Measurements from ENCODE around the gene SPO11. TPM values are rescaled to one million over a fixed set of nuclear protein-coding genes. Genes with fewer than 3 reads are reported as not detected.
A peak's percentile ranks its signal among the peaks of the same experiment; 100 is the strongest.
"Not testable (repeated sequence)": the region's sequence is repeated elsewhere in the genome, so short reads cannot be mapped to it uniquely, and the experiment has no call there.

Gene SPO11
- polyA plus RNA-seq, 2 of the 4 experiments (the other 2 are of a cell fraction) = not detected

DNA sequence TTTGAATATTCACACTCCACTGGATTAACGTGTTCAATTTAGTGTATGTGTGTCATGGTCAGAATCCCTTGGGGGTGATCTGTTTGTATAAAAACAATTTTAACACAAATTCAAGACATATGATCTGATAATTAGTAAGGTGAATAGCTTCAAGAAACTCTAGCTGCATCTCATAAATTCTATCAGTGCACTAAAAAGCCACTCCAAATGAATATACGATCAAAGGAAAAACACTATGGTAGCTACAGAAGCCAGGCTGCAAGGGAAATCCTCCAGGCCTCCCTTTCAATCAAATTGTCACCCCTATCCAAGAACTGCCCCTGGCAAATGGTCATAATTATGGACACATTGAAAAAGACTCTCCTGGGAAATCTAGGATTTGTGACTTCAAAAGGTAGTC, 12.1 kb downstream of the SPO11 start (continued):
- TF ChIP-seq, protein P1, sequence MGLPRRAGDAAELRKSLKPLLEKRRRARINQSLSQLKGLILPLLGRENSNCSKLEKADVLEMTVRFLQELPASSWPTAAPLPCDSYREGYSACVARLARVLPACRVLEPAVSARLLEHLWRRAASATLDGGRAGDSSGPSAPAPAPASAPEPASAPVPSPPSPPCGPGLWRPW (IDR thresholded peaks at IDR 0.05) = no peak
- no peak for TF ChIP-seq JUN (IDR thresholded peaks at IDR 0.05)

DNA sequence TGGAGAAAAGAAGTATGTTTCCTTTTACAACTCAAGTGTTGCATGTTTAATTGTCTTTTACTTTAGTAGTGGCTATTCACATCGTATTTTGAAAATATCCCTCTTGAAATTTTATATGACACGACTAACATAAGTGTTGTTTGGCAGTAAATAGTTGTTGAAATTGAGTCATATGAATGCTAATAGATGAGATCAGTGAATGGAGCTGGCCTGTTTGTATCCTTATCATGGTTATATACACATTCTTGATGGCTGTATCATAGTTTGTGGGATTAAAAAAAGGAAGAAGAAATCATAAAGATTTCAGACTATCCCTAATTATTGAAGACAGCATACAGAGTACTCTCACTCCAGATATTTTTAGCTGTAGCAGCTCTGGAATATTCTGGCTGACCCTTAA, 13.2 kb downstream of the SPO11 start:
- ChIA-PET POLR2A (no interaction called here), CTCF (interaction anchor here (0.9 to 1.5 kb wide), 2 partner anchors 10 to 251 kb away, joined by 4 read pairs; no protein-coding TSS in a partner anchor)
- 5% methylated on average over 2 of the region's 2 CpGs for WGBS (ENCODE audit: missing lambda C conversion rate)
- TF ChIP-seq ZSCAN20 (CRISPR knock-in tag; IDR thresholded peaks at IDR 0.05) = no peak
- TF ChIP-seq, protein P2, sequence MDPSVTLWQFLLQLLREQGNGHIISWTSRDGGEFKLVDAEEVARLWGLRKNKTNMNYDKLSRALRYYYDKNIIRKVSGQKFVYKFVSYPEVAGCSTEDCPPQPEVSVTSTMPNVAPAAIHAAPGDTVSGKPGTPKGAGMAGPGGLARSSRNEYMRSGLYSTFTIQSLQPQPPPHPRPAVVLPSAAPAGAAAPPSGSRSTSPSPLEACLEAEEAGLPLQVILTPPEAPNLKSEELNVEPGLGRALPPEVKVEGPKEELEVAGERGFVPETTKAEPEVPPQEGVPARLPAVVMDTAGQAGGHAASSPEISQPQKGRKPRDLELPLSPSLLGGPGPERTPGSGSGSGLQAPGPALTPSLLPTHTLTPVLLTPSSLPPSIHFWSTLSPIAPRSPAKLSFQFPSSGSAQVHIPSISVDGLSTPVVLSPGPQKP (IDR thresholded peaks at IDR 0.05; ENCODE audit: low read depth, low read length) = no peak
- TF ChIP-seq RNF2 (IDR thresholded peaks at IDR 0.05; ENCODE audit: borderline replicate concordance, low read depth) = no peak
- TF ChIP-seq HDAC2 (IDR thresholded peaks at IDR 0.05) = no peak
- no peak for TF ChIP-seq POLR2A (IDR thresholded peaks at IDR 0.05; ENCODE audit: low read length)
- TF ChIP-seq CHD2 (IDR thresholded peaks at IDR 0.05; ENCODE audit: low read length, partially characterized antibody) = no peak
- no peak for TF ChIP-seq POLR2AphosphoS2 (conservative IDR thresholded peaks at IDR 0.05; ENCODE audit: low read length)
- Histone ChIP-seq H3K27ac (no peak overlapping the region), H3K9me3 (no peaks in the 10 kb centered on the region), H3K4me3 (no peak overlapping the region), H3K4me1 (no peaks in the 10 kb centered on the region), H3K4me2 (no peak overlapping the region)
- DNase-seq (ENCODE audit: low read depth in 1 of 2, low spot score in 1 of 2) (no peak), ATAC-seq (no peak), FAIRE-seq (no peak)

- DNase-seq (ENCODE audit: low read depth in 1 of 2, low spot score in 1 of 2) (peak; percentile 32 to 69), ATAC-seq (peak; percentile 75 to 82; a peak in 5 of 6 replicates), FAIRE-seq (peak; percentile 90)
- Histone ChIP-seq H3K4me3 (no peak overlapping the region), H3K27ac (no peak overlapping the region), H3K9me3 (no peaks in the 10 kb centered on the region), H3K4me1 (no peaks in the 10 kb centered on the region), H3K4me2 (no peak overlapping the region)
- TF ChIP-seq RAD21 (conservative IDR thresholded peaks at IDR 0.05 in 1 of 2, IDR thresholded peaks at IDR 0.05 in 1 of 2) (peak; percentile 89 to 92), SMC3 (IDR thresholded peaks at IDR 0.05) (peak; percentile 88), HEYL (CRISPR knock-in tag; IDR thresholded peaks at IDR 0.05) (no peak)
- TF ChIP-seq, protein P3, sequence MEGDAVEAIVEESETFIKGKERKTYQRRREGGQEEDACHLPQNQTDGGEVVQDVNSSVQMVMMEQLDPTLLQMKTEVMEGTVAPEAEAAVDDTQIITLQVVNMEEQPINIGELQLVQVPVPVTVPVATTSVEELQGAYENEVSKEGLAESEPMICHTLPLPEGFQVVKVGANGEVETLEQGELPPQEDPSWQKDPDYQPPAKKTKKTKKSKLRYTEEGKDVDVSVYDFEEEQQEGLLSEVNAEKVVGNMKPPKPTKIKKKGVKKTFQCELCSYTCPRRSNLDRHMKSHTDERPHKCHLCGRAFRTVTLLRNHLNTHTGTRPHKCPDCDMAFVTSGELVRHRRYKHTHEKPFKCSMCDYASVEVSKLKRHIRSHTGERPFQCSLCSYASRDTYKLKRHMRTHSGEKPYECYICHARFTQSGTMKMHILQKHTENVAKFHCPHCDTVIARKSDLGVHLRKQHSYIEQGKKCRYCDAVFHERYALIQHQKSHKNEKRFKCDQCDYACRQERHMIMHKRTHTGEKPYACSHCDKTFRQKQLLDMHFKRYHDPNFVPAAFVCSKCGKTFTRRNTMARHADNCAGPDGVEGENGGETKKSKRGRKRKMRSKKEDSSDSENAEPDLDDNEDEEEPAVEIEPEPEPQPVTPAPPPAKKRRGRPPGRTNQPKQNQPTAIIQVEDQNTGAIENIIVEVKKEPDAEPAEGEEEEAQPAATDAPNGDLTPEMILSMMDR (IDR thresholded peaks at IDR 0.05) = peak; percentile 91
- ChIA-PET POLR2A (no interaction called here), CTCF (interaction anchor here (0.5 to 7.2 kb wide), 46 partner anchors 9 to 934 kb away, joined by 3 to 244 read pairs (median 4); partner anchors contain the start of genes BMP7, CASS4, SPO11 and TFAP2C)
- 0% methylated on average over 4 of the region's 4 CpGs for WGBS (ENCODE audit: missing lambda C conversion rate)
Measured at GRCh38 chr20:57346477-57346876, 16.9 kb downstream of the SPO11 start.

GRCh38 chr20:57347393-57347792, 17.8 kb downstream of the SPO11 start:
- peaks cover 5% of the 10 kb centered on the region for H3K4me1 ChIP-seq

DNA sequence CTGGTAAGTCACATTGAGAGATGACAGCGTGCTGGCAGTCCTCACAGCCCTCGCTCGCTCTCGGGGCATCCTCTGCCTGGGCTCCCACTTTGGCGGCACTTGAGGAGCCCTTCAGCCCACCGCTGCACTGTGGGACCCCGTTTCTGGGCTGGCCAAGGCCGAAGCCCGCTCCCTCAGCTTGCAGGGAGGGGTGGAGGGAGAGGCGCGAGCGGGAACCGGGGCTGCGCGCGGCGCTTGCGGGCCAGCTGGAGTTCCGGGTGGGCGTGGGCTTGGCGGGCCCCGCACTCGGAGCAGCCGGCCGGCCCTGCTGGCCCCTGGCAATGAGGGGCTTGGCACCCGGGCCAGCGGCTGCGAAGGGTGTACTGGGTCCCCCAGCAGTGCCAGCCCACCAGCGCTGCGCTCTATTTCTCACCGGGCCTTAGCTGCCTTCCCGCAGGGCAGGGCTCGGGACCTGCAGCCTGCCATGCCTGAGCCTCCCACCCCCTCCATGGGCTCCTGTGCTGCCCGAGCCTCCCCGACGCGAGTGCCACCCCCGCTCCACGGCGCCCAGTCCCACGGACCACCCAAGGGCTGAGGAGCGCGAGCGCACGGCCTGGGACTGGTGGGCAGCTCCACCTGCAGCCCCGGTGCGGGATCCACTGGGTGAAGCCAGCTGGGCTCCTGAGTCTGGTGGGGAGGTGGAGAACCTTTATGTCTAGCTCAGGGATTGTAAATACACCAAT, 18.8 kb downstream of the SPO11 start:
- DNase-seq (ENCODE audit: low read depth in 1 of 2, low spot score in 1 of 2); H3K27ac ChIP-seq; H3K4me1 ChIP-seq; H3K4me3 ChIP-seq; FAIRE-seq; ATAC-seq; H3K9me3 ChIP-seq; POLR2A ChIA-PET; H3K4me2 ChIP-seq: not testable (repeated sequence)
- 72% methylated on average over 10 of the region's 47 CpGs for WGBS (ENCODE audit: missing lambda C conversion rate)
- CTCF ChIA-PET = interaction anchor here (0.6 to 7.2 kb wide), 8 partner anchors 9 to 901 kb away, joined by 3 to 244 read pairs (median 20); partner anchors contain the start of gene SPO11

More at GRCh38 chr20:57347393-57347792, 17.8 kb downstream of the SPO11 start:
- WGBS (ENCODE audit: missing lambda C conversion rate) = 48% methylated on average over 4 of the region's 4 CpGs
- Histone ChIP-seq H3K4me2 (no peak overlapping the region), H3K27ac (no peak overlapping the region), H3K9me3 (no peaks in the 10 kb centered on the region), H3K4me3 (no peak overlapping the region)
- POLR2A ChIA-PET = no interaction called here
- FAIRE-seq = no peak
- TF ChIP-seq ZNF302 (CRISPR knock-in tag; IDR thresholded peaks at IDR 0.05) = no peak
- TF ChIP-seq, protein P2 (IDR thresholded peaks at IDR 0.05; ENCODE audit: low read depth, low read length) = no peak
- no peak for TF ChIP-seq RFX5 (IDR thresholded peaks at IDR 0.05)
- TF ChIP-seq KDM5A (IDR thresholded peaks at IDR 0.05) = no peak
- no peak for ATAC-seq
- CTCF ChIA-PET = interaction anchor here (0.8 to 7.2 kb wide), 15 partner anchors 8 to 935 kb away, joined by 3 to 244 read pairs (median 5); partner anchors contain the start of genes CASS4 and SPO11
- DNase-seq (ENCODE audit: low read depth in 1 of 2, low spot score in 1 of 2) = no peak

DNA sequence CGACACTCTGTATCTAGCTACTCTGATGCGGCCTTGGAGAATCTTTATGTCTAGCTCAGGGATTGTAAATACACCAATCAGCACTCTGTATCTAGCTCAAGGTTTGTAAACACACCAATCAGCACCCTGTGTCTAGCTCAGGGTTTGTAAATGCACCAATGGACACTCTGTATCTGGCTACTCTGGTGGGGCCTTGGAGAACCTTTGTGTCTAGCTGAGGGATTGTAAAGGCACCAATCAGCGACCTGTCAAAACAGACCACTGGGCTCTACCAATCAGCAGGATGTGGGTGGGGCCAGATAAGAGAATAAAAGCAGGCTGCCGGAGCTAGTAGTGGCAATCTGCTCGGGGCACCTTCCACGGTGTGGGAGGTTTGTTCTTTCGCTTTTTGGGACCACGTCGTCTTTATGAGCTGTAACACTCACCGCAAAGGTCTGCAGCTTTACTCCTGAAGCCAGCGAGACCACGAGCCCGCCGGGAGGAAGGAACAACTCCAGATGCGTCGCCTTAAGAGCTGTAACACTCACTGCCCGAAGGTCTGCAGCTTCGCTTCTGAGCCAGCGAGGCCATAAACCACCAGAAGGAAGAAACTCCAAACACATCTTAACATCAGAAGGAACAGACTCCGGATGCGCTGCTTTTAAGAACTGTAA, 19.4 kb downstream of the SPO11 start:
- FAIRE-seq; H3K4me2 ChIP-seq; H3K4me1 ChIP-seq; ATAC-seq; H3K4me3 ChIP-seq; POLR2A ChIA-PET; DNase-seq (ENCODE audit: low read depth in 1 of 2, low spot score in 1 of 2); H3K27ac ChIP-seq; H3K9me3 ChIP-seq: not testable (repeated sequence)
- WGBS (ENCODE audit: missing lambda C conversion rate) = 82% methylated on average over 21 of the region's 21 CpGs
- CTCF ChIA-PET = interaction anchor here (0.6 to 7.2 kb wide), 7 partner anchors 9 to 902 kb away, joined by 4 to 244 read pairs (median 31); partner anchors contain the start of gene SPO11
